DMS 273 (cell line): ENCODE results near the gene RASSF5.

Experiments used
- DNase-seq: peaks from one replicate; lab custom pipeline; 2025; ENCODE audit not compliant: unreplicated experiment; lab: John Stamatoyannopoulos, UW

Gene RASSF5

DNA sequence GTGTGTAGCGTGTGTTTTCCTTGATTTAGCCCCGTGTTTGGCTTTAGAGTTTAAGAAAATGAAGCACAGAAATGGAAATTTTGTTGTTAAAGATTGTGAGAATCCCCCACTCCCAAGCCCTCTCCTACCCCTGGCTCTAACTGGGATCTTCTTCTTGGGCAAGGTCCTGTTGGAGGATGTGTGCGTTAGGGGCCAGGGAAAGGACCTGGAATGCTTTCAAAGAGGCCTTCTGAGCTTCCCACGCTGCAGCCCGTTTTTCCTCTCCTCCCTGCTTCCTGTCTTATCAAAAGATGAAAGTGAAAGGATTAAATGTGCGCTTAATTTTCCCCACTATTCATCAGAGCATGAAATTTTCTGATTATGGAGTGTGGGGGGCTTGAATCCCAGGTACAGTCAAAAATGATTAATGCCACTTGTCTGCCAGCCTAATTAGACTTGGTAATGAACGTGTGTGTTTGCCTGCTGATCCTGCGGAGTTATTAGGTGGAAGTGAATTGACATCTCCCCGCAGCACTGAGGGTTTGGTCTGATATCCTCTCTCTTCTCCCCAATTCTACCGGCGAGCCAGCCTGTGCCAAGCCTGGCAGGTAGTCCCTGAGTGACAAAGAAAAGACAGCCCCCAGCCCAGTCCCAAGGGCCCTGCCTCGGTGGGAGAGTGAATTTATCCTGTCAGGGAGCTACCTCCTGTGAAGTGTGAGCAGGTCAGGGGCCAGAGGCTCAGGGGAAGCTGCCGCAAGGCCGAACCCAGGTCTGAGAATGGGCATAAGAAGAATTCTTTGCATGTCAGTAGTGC lies 4.9 kb downstream of the RASSF5 start:
- peak; percentile 50 for DNase-seq

DNA sequence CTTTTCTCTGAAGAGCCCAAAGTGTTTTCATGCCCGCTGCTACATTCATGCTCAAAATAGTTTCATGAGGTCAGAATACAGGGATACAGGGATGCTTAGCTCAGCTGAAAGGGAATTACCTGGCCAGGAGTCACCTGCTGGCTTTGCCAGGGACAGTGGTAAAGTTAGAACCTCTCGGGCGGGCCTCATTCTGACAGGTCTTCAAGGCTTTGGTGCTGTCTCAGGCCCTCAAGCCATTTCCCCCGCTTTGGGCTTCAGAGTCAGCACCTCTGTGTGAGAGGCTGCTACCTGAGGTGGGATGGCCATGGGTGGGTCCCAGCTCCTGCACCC lies 5.5 kb downstream of the RASSF5 start:
- DNase-seq, result peak; percentile 29

GRCh38 chr1:206513312-206514111 lies 6.2 kb downstream of the RASSF5 start:
- DNase-seq, result peak; percentile 86

GRCh38 chr1:206514813-206515387 lies 7.6 kb downstream of the RASSF5 start:
- peak; percentile 26 for DNase-seq

DNA sequence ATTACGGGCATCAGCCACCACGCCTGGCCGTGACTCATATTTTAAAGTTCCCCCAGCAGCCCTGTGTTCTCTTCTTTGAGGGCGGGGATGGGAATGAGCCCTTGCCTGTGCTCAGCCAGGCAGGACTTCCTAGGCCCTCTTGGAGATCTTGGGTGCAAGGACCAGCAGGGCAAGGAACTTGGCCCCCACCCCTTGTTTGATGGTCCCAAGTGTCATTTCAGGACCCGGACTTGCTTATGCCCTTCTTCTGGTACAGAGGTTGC lies 9.3 kb downstream of the RASSF5 start:
- DNase-seq, result no peak

DNA sequence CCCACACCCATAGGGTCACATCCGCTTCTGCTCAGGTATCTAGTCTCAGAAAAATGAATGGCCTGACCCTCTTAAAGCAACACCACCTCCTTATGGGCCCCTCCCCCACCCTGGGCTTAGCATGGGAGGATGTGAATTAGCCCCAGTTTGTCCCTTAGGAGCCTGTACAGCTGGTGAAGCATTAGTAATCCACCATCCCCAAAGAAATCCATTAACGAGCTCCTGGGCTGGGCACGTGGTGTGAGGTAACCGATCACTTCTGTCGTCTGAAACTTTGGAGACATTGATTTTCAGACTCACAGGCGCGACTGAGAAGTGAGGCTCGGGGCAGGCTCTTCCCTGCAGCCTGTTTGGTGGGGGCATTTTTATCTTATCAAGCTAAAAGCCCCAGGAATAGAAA lies 10.5 kb downstream of the RASSF5 start:
- peak; percentile 51 for DNase-seq

DNA sequence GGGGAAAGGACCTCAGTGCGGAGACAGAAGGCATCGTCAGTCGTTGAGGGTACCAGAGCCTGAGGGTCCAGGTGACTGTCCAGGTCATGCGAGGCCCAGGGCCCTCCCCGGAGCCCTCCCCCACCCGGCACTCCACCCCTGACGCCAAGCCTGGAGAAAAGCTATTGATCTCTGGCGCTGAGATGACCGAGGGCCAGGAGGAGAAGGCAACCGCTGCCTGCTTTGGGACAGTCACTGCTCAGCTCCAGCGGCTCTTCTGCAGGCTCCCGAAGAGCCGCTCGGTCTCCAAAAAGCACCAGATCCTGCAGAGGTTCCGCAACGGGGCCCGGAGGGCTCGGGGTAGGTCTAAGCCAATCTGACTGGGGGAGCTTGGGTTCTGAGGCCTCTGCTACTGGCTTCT lies 10.9 kb downstream of the RASSF5 start:
- no peak for DNase-seq

- no peak for DNase-seq
These were observed 11.4 kb downstream of the RASSF5 start for GRCh38 chr1:206518743-206519142.

GRCh38 chr1:206521127-206521526 lies 13.8 kb downstream of the RASSF5 start:
- no peak for DNase-seq

DNA sequence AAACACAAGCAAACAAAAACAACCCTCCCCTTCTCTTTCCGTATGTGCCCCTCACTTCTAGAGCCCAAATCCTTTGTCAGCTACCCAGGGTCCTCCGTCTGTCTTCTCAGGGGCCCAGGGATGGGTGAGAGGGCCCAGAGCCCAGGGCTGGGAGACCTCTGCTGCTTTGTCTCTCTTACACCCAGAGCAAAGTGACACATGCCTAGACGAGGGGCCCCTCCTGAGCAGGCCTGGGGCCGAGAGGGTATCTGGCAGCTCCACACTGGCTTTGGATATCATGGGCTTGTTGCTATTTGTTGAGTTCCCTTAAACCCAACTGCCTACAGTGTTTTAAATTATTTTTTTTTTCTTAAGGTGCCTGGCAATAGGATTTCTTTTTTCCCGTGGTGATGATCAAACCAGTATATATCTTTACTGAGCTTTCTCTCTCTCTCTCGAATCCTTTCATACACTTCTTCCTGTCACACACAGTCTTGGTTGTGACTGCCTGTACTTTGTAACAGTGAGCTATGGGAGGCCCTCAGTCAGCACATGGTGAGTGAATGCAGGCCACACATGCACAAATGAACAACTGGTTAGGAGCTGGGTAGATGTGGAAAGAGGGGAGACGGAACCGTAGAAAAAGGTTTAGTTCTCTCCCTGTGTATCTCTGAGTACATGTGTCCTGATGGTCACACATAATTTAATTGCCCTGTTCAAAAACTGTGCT lies 14.5 kb downstream of the RASSF5 start:
- no peak for DNase-seq

- peak; percentile 12 for DNase-seq
These were observed 17.5 kb downstream of the RASSF5 start for GRCh38 chr1:206524739-206525364.

- peak; percentile 12 for DNase-seq
These were observed 19.0 kb downstream of the RASSF5 start for GRCh38 chr1:206526064-206526911.

DNA sequence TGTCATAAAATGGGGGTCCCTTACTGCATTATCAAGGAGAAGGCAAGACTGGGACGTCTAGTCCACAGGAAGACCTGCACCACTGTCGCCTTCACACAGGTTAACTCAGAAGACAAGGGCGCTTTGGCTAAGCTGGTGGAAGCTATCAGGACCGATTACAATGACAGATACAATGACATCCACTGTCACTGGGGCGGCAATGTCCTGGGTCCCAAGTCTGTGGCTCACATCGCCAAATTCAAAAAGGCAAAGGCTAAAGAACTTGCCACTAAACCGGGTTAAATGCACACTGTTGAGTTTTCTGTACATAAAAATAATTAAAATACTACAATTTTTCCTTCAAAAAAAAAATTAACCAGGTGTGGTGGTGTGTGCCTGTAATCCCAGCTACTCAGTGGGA lies 22.1 kb downstream of the RASSF5 start:
- no peak for DNase-seq

DNA sequence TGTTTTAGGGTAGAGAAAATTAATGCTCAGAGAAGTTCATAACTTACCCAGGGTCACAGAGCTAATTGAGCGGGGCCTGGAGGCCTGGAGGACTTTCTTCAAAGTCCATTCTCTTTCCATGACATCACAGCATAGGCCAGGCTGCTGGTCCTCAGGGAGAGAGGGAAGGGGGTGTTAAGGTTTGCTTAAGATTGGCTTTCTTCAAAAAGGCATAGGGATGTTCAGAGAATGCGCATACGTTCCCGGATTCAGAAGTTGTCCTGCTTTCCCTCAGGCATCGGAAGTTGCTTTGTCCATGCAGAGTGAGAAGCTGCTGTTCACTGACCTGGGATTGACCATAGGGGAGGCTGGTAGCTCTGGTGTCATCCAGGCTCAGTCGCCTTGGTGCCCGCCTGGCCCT lies 25.0 kb downstream of the RASSF5 start:
- DNase-seq, result no peak

GRCh38 chr1:206534552-206534951 lies 27.2 kb downstream of the RASSF5 start:
- no peak for DNase-seq

DNA sequence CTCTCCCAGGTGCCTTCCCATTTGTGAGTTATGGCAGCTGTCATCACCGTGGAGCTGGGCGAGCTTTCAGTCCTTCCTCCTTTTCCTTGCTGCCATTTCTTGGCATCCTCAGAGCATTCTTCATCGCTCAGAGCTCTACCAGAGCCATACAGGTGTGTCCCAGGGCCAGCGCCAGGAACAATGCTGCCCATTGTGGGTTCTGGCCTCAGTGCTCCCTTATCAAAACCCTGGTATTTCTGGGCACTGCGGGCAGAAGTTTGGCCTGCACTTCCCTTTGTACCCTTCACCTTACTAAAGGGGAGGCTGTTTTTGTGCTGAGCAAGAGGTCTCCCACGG lies 28.5 kb downstream of the RASSF5 start:
- DNase-seq, result no peak

- DNase-seq, result no peak
These were observed 29.8 kb downstream of the RASSF5 start for GRCh38 chr1:206537141-206537540.

- DNase-seq, result no peak
These were observed 30.9 kb downstream of the RASSF5 start for GRCh38 chr1:206538086-206538770.

GRCh38 chr1:206538901-206539640 lies 31.7 kb downstream of the RASSF5 start:
- no peak for DNase-seq
